ENCODE measurements around the gene FBXL22. TPM values are rescaled to one million over a fixed set of nuclear protein-coding genes. Genes with fewer than 3 reads are reported as not detected.

The FBXL22 gene
- total and polyA plus RNA-seq, 2 of the 8 experiments (the other 6 are each of a cell fraction or from before 2014, with no cell fraction given), result 0.09 to 0.47 TPM

- no peak overlapping the region for H3K27ac ChIP-seq (ENCODE audit: low read depth, low read length)
- FAIRE-seq, result no peak
- TF ChIP-seq ATF2 (IDR thresholded peaks at IDR 0.05; ENCODE audit: low read length) (no peak), RNF2 (IDR thresholded peaks at IDR 0.05; ENCODE audit: borderline replicate concordance, low read depth, low read length, missing control alignments, poor library complexity, severe bottlenecking) (no peak), POLR2A (IDR thresholded peaks at IDR 0.05; ENCODE audit: control extremely low read depth in 1 of 2, low read depth in 2 of 2, low read length in 2 of 2) (no peak), RAD21 (IDR thresholded peaks at IDR 0.05 in 1 of 2, conservative IDR thresholded peaks at IDR 0.05 in 1 of 2; ENCODE audit: low read depth in 2 of 2, low read length in 2 of 2) (peak; percentile 70 to 74), GTF2F1 (IDR thresholded peaks at IDR 0.05; ENCODE audit: borderline replicate concordance, low read depth, low read length) (no peak), HDAC2 (IDR thresholded peaks at IDR 0.05; ENCODE audit: borderline replicate concordance in 1 of 2, low read depth in 2 of 2, low read length in 2 of 2) (0 out of 4 replicates have a peak, but pooled peaks of 1 of the 2 experiments have one; percentile 49), PHF8 (conservative IDR thresholded peaks at IDR 0.05; ENCODE audit: low read depth, low read length) (no peak), KDM4A (IDR thresholded peaks at IDR 0.05; ENCODE audit: low read depth, low read length, severe bottlenecking) (no peak), BACH1 (IDR thresholded peaks at IDR 0.05; ENCODE audit: low read length) (peak; percentile 81)
These were observed 2.3 kb downstream of the FBXL22 start for GRCh38 chr15:63599401-63600000.

More at GRCh38 chr15:63599401-63600000, 2.3 kb downstream of the FBXL22 start:
- Histone ChIP-seq H3K4ac (replicated peaks; ENCODE audit: insufficient read length, low read depth, low read length) (no peak overlapping the region), H3K36me3 (ENCODE audit: control insufficient read depth in 2 of 4, insufficient read depth in 4 of 4, low read length in 3 of 4) (no peaks in the 10 kb centered on the region), H3K4me2 (ENCODE audit: insufficient read depth in 1 of 2, low read depth in 2 of 2, low read length in 2 of 2) (peak overlapping the region; percentile 74 to 97), H4K5ac (ENCODE audit: insufficient read length, low read depth, low read length) (no peak overlapping the region), H2AK5ac (ENCODE audit: low read depth, low read length) (no peak overlapping the region), H3K23ac (ENCODE audit: insufficient read length) (no peak overlapping the region), H4K8ac (ENCODE audit: extremely low read depth, insufficient read depth, low read length) (no peak overlapping the region), H3K4me3 (ENCODE audit: extremely low read depth in 1 of 4, insufficient read depth in 2 of 4, low read depth in 3 of 4, low read length in 4 of 4) (peak overlapping the region in 3 of 4 experiments; percentile 70 to 78 (median 72); a peak in 3 of 8 replicates), H3K23me2 (ENCODE audit: low read depth, low read length) (peaks cover 13% of the 10 kb centered on the region), H3K56ac (replicated peaks; ENCODE audit: insufficient read length, low read depth, low read length) (no peak overlapping the region), H4K20me1 (replicated peaks in 1 of 2; ENCODE audit: control insufficient read depth in 1 of 2, insufficient read depth in 2 of 2, low read length in 2 of 2) (peaks cover 0 to 2% of the 10 kb centered on the region in 2 experiments), H2BK5ac (ENCODE audit: low read depth, low read length) (no peak overlapping the region), H2BK120ac (replicated peaks; ENCODE audit: low read depth, low read length) (no peak overlapping the region), H2BK12ac (ENCODE audit: low read depth, low read length) (no peak overlapping the region), H3K14ac (ENCODE audit: insufficient read length) (no peak overlapping the region), H2AFZ (ENCODE audit: low read length) (0 out of 2 replicates have a peak overlapping the region, but pooled peaks have one; percentile 62), H2BK15ac (ENCODE audit: low read length) (peak overlapping the region; percentile 72; the same call in 1 of the 2 replicates), H3K27me3 (replicated peaks in 1 of 4; ENCODE audit: control insufficient read depth in 3 of 4, extremely low read depth in 1 of 4, insufficient read depth in 3 of 4, low read length in 3 of 4) (peaks cover 0 to 30% (median 19%) of the 10 kb centered on the region in 4 experiments; a peak in 6 of 7 replicates), H4K91ac (replicated peaks; ENCODE audit: insufficient read length, low read length) (no peak overlapping the region), H3K18ac (ENCODE audit: extremely low read depth, low read length) (no peak overlapping the region), H3K79me2 (ENCODE audit: control insufficient read depth in 1 of 2, insufficient read depth in 2 of 2, low read length in 2 of 2) (no peaks in the 10 kb centered on the region), H3K4me1 (replicated peaks in 1 of 4; ENCODE audit: control insufficient read depth in 3 of 4, insufficient read depth in 4 of 4, low read length in 3 of 4) (peaks cover 0 to 21% (median 12%) of the 10 kb centered on the region in 4 experiments; a peak in 6 of 7 replicates), H2BK20ac (ENCODE audit: low read length) (no peak overlapping the region), H3K9me3 (ENCODE audit: insufficient read depth in 2 of 2, low read depth in 1 of 2, low read length in 1 of 2) (no peaks in the 10 kb centered on the region), H3K9ac (replicated peaks in 1 of 4; ENCODE audit: extremely low read depth in 1 of 4, low read depth in 3 of 4, low read length in 3 of 4) (no peak overlapping the region), H3K79me1 (ENCODE audit: low read depth, low read length) (no peaks in the 10 kb centered on the region; the same call in 1 of the 2 replicates)
- peak in 1 of 2 experiments; percentile 74 for DNase-seq (ENCODE audit: low read depth in 1 of 2, low spot score in 2 of 2)
- CTCF ChIA-PET (ENCODE audit: partially characterized antibody), result interaction anchor here (0.5 to 4.3 kb wide), 34 partner anchors 8 to 1059 kb away, joined by 3 to 39 read pairs (median 4); partner anchors contain the start of gene USP3
- POLR2A ChIA-PET (ENCODE audit: partially characterized antibody), result interaction anchor here (0.9 to 1.9 kb wide), 6 partner anchors 9 to 117 kb away, joined by 3 to 11 read pairs (median 4); partner anchors contain the start of gene USP3
- 51% methylated on average over 19 of the region's 19 CpGs; no CpG with 5 or more reads in 1 of the 2 experiments for whole genome bisulfite sequencing, 2 experiments (ENCODE audit: extremely low coverage in 1 of 2, insufficient coverage in 1 of 2, insufficient read length in 1 of 2, insufficient replicate concordance in 2 of 2, low coverage in 1 of 2, low lambda C conversion rate in 2 of 2, missing lambda C conversion rate in 1 of 2)

All from H1 (cell line).